A549 (cell line): ENCODE measurements around the gene CDH7. TPM values are rescaled to one million over a fixed set of nuclear protein-coding genes. Genes with fewer than 3 reads are reported as not detected.

Experiments
- ATAC-seq, 2 experiments: fragments of 200-7000 bp in 1 of 2; fragments of >200 bp in 1 of 2; cut with Nextera tagmentation in 1 of 2; cut with Tn5 transposase in 1 of 2; 3 replicates each; pipeline versions ENCODE4 v1.8.0 to v1.9.1; 2018 to 2020; ENCODE audit warnings: mild to moderate bottlenecking in 1 of 2, moderate library complexity in 1 of 2
- CTCF ChIA-PET: fragments of 300-600 bp; sonication (Branson Sonifier 250); formaldehyde crosslinking; extraction: SDS; loops from one replicate; lab custom pipeline; 2021; ENCODE audit warnings: antibody characterized with exemption, inconsistent platforms; lab: Yijun Ruan, JAX
- POLR2A ChIA-PET: fragments of 350-600 bp; formaldehyde crosslinking; extraction: SDS; loops from one replicate; lab custom pipeline; 2021; ENCODE audit warnings: antibody characterized with exemption, inconsistent platforms; lab: Yijun Ruan, JAX
- DNase-seq, 2 experiments: peaks; one replicate each; pipeline versions ENCODE4 v3.0.0 to v3.0.0-alpha.2; 2011 to 2016; ENCODE audit warnings: low read depth in 1 of 2, low spot score in 1 of 2
- FAIRE-seq: peaks from 2 replicates; lab custom pipeline; 2011; peaks lifted over from hg19 to GRCh38; lab: Jason Lieb, UNC
- H3K27ac ChIP-seq, 2 experiments: fragments of >200 bp; sonication (Bioruptor Twin); formaldehyde crosslinking; 3 replicates each; pipeline ENCODE4 v1.5.1; 2016 to 2017
- H3K4me1 ChIP-seq: fragments of >200 bp; sonication (Bioruptor Twin); formaldehyde crosslinking; 3 replicates; pipeline ENCODE4 v1.6.1; 2016
- H3K4me2 ChIP-seq: fragments of >200 bp; sonication (Bioruptor Twin); formaldehyde crosslinking; 3 replicates; pipeline ENCODE4 v1.6.1; 2016
- H3K4me3 ChIP-seq: fragments of >200 bp; sonication (Bioruptor Twin); formaldehyde crosslinking; 3 replicates; pipeline ENCODE4 v1.5.1; 2016
- H3K9me3 ChIP-seq: fragments of >200 bp; sonication (Bioruptor Twin); formaldehyde crosslinking; 3 replicates; pipeline ENCODE4 v1.6.1; 2016
- ATOH8 ChIP-seq: fragments of 250-450 bp; sonication (Bioruptor Pico); IDR thresholded peaks from 2 replicates; pipeline ENCODE4 v1.5.0; 2020; ENCODE audit warnings: low read depth, mild to moderate bottlenecking, moderate library complexity
- BHLHE40 ChIP-seq: IDR thresholded peaks from 2 replicates; pipeline ENCODE4 v1.6.1; 2012; ENCODE audit warnings: low read depth, low read length, inconsistent platforms
- CEBPB ChIP-seq, 2 experiments: fragments of >200 bp in 1 of 2; sonication (Bioruptor Twin) in 1 of 2; formaldehyde crosslinking in 1 of 2; IDR thresholded peaks; 2 replicates each; pipeline ENCODE4 v1.6.1; 2012 to 2016
- CHD4 ChIP-seq: fragments of 200-600 bp; sonication (generic); IDR thresholded peaks from 2 replicates; pipeline ENCODE4 v1.6.1; 2016; ENCODE audit warnings: antibody characterized with exemption, mild to moderate bottlenecking, borderline replicate concordance
- EHF ChIP-seq: fragments of 250-450 bp; sonication (Bioruptor Pico); IDR thresholded peaks from 2 replicates; pipeline ENCODE4 v1.5.0; 2020; ENCODE audit warnings: mild to moderate bottlenecking
- ELK1 ChIP-seq: fragments of 150-350 bp; IDR thresholded peaks from 2 replicates; pipeline ENCODE4 v1.6.1; 2014; ENCODE audit warnings: low read depth, mild to moderate bottlenecking, low read length
- FOSB ChIP-seq: fragments of 250-450 bp; sonication (Bioruptor Pico); IDR thresholded peaks from 2 replicates; pipeline ENCODE4 v1.5.0; 2020; ENCODE audit warnings: mild to moderate bottlenecking, moderate library complexity
- FOSL2 ChIP-seq, 2 experiments: fragments of 450-650 bp in 1 of 2; fragments of >200 bp in 1 of 2; sonication (Bioruptor Twin) in 1 of 2; formaldehyde crosslinking; IDR thresholded peaks; 2 replicates each; pipeline versions ENCODE4 v1.5.0 to v1.6.1; 2016 to 2020; ENCODE audit warnings: mild to moderate bottlenecking in 1 of 2, moderate library complexity in 1 of 2
- HDAC2 ChIP-seq: fragments of 200-600 bp; sonication (generic); IDR thresholded peaks from 2 replicates; pipeline ENCODE4 v1.6.1; 2016
- HMGXB4 ChIP-seq: fragments of 250-450 bp; sonication (Bioruptor Pico); IDR thresholded peaks from 2 replicates; pipeline ENCODE4 v1.5.0; 2021; ENCODE audit warnings: mild to moderate bottlenecking, moderate library complexity, borderline replicate concordance
- JUN ChIP-seq, 2 experiments: fragments of >200 bp; sonication (Bioruptor Twin); formaldehyde crosslinking; IDR thresholded peaks; 2 replicates in 1 of 2; 3 replicates in 1 of 2; pipeline ENCODE4 v1.6.1; 2016 to 2017
- MAZ ChIP-seq: fragments of 150-350 bp; IDR thresholded peaks from 2 replicates; pipeline ENCODE4 v1.6.1; 2014; ENCODE audit warnings: antibody characterized with exemption, low read depth, low read length, borderline replicate concordance
- MYC ChIP-seq: IDR thresholded peaks from 2 replicates; pipeline ENCODE4 v1.6.1; 2012; ENCODE audit warnings: mild to moderate bottlenecking, inconsistent platforms, low read length, improper control_type of control experiment, borderline replicate concordance
- NFE2L2 ChIP-seq: fragments of 150-350 bp; conservative IDR thresholded peaks from 2 replicates; pipeline ENCODE4 v1.6.1; 2014; ENCODE audit warnings: low read length
- NR3C1 ChIP-seq: fragments of >200 bp; sonication (Bioruptor Twin); formaldehyde crosslinking; IDR thresholded peaks from 3 replicates; pipeline ENCODE4 v1.6.1; 2017
- PHF8 ChIP-seq: fragments of 200-600 bp; sonication (generic); IDR thresholded peaks from 2 replicates; pipeline ENCODE4 v1.6.1; 2016; ENCODE audit warnings: low read depth, mild to moderate bottlenecking, antibody characterized with exemption, moderate library complexity, borderline replicate concordance
- POLR2AphosphoS2 ChIP-seq: conservative IDR thresholded peaks from 2 replicates; pipeline ENCODE4 v1.6.1; 2012; ENCODE audit warnings: low read length, improper control_type of control experiment, inconsistent platforms
- RCOR1 ChIP-seq: fragments of 150-350 bp; IDR thresholded peaks from 2 replicates; pipeline ENCODE4 v1.6.1; 2014; ENCODE audit warnings: antibody characterized with exemption, low read length, low read depth
- RFX5 ChIP-seq: fragments of 450-650 bp; IDR thresholded peaks from 2 replicates; pipeline ENCODE4 v1.7.1; 2014; ENCODE audit warnings: antibody characterized with exemption, mild to moderate bottlenecking, moderate library complexity
- SMC3 ChIP-seq: fragments of >200 bp; sonication (Bioruptor Twin); formaldehyde crosslinking; IDR thresholded peaks from 3 replicates; pipeline ENCODE4 v1.6.1; 2018; ENCODE audit warnings: inconsistent platforms
- SREBF2 ChIP-seq: fragments of 450-650 bp; IDR thresholded peaks from 2 replicates; pipeline ENCODE4 v1.6.1; 2014; ENCODE audit warnings: mild to moderate bottlenecking, moderate library complexity
- TP53 ChIP-seq: fragments of 250-450 bp; sonication (Bioruptor Pico); IDR thresholded peaks from 2 replicates; pipeline ENCODE4 v1.5.0; 2021; ENCODE audit warnings: mild to moderate bottlenecking, moderate library complexity
- ZSCAN20 ChIP-seq: fragments of 250-450 bp; sonication (Bioruptor Pico); IDR thresholded peaks from 2 replicates; pipeline ENCODE4 v1.8.0; 2022; ENCODE audit warnings: mild to moderate bottlenecking, moderate library complexity
- WGBS: methylation state at CpG from one replicate; pipeline ENCODE4 v1.1.6; 2017; ENCODE audit errors: missing lambda C conversion rate; 5-methylcytosine and 5-hydroxymethylcytosine counted together
- polyA plus RNA-seq, 4 experiments: library from polyadenylated mRNA; depleted of rRNA in 3 of 4; stranded (reverse); fragments of >200 nt; fragmentation: RNase III in 1 of 4; extraction: RNeasy Plus Mini Kit Qiagen cat#74134 plus additional on column Dnase treatment in 1 of 4; gene quantifications; 2 replicates in 3 of 4; 3 replicates in 1 of 4; pipeline ENCODE4 v1.2.3, GENCODE V29; 2011 to 2017

The CDH7 gene
- polyA plus RNA-seq, 2 of the 4 experiments (the other 2 are of a cell fraction) = under 0.01 to 0.05 TPM

- Histone ChIP-seq H3K9me3 (no peaks in the 10 kb centered on the region), H3K4me3 (no peak overlapping the region), H3K27ac (no peak overlapping the region), H3K4me2 (no peak overlapping the region), H3K4me1 (no peaks in the 10 kb centered on the region)
- no peak for ATAC-seq
- TF ChIP-seq RCOR1 (no peak), CEBPB (IDR thresholded peaks at IDR 0.05) (peak; percentile 29 to 37; a peak in 3 of 4 replicates), EHF (CRISPR knock-in tag) (no peak), NFE2L2 (no peak)
- POLR2A ChIA-PET = no interaction called here
- CTCF ChIA-PET = no interaction called here
- FAIRE-seq = no peak
- 93% methylated on average over 1 of the region's 1 CpG for WGBS
- DNase-seq = no peak
Measured at GRCh38 chr18:65827444-65827843, 76.6 kb downstream of the CDH7 start.

- DNase-seq (no peak), ATAC-seq (no peak), FAIRE-seq (no peak)
- no peak overlapping the region for H3K4me2 ChIP-seq
- no peaks in the 10 kb centered on the region for H3K9me3 ChIP-seq
- TF ChIP-seq RCOR1 (no peak), ZSCAN20 (no peak), MYC (no peak), HMGXB4 (no peak), MAZ (no peak), POLR2AphosphoS2 (no peak), ELK1 (no peak), SREBF2 (no peak), CEBPB (IDR thresholded peaks at IDR 0.05) (no peak), HDAC2 (no peak), FOSL2 (IDR thresholded peaks at IDR 0.05) (no peak), FOSL2 (CRISPR knock-in tag; IDR thresholded peaks at IDR 0.05) (no peak), TP53 (no peak), FOSB (CRISPR knock-in tag) (no peak), PHF8 (no peak), JUN (IDR thresholded peaks at IDR 0.05) (no peak), NR3C1 (no peak), ATOH8 (CRISPR knock-in tag) (no peak), RFX5 (no peak), SMC3 (no peak), BHLHE40 (no peak)
- H3K4me3 ChIP-seq = no peak overlapping the region
- ChIA-PET POLR2A (no interaction called here), CTCF (no interaction called here)
- H3K27ac ChIP-seq = no peak overlapping the region
- no peaks in the 10 kb centered on the region for H3K4me1 ChIP-seq
- 12% methylated on average over 4 of the region's 4 CpGs for WGBS
Measured at GRCh38 chr18:65835881-65836280, 85.1 kb downstream of the CDH7 start.

GRCh38 chr18:65846107-65846506 lies 95.3 kb downstream of the CDH7 start:
- TF ChIP-seq CHD4 (no peak), RFX5 (no peak)
- H3K4me2 ChIP-seq = no peak overlapping the region
- POLR2A ChIA-PET = no interaction called here
- no peak overlapping the region for H3K4me3 ChIP-seq
- FAIRE-seq (no peak), DNase-seq (no peak), ATAC-seq (no peak)
- no peak overlapping the region for H3K27ac ChIP-seq
- 21% methylated on average over 2 of the region's 2 CpGs for WGBS
- CTCF ChIA-PET = no interaction called here
- no peaks in the 10 kb centered on the region for H3K4me1 ChIP-seq
- no peaks in the 10 kb centered on the region for H3K9me3 ChIP-seq
